Cardiac muscle cell (in vitro differentiated cells and primary cell): Measurements from ENCODE around the gene AXIN1. TPM values are rescaled to one million over a fixed set of nuclear protein-coding genes. Genes with fewer than 3 reads are reported as not detected.
A peak's percentile ranks its signal among the peaks of the same experiment; 100 is the strongest.
"Not testable (repeated sequence)": the region's sequence is repeated elsewhere in the genome, so short reads cannot be mapped to it uniquely, and the experiment has no call there.

ENCODE experiments used
- DNase-seq, 2 donors: peaks; one replicate each; pipeline versions ENCODE4 v3.0.0 to v3.0.0-alpha.2; 2010 to 2017; ENCODE audit warnings: low read depth in 1 of 2, low spot score in 1 of 2
- H3K27ac ChIP-seq: fragments of 200-600 bp; sonication (generic); 2 replicates; pipeline ENCODE4 v1.5.1; 2016
- H3K27me3 ChIP-seq: fragments of 200-600 bp; sonication (generic); 2 replicates; pipeline ENCODE4 v1.6.0; 2016; ENCODE audit warnings: control low read depth
- H3K36me3 ChIP-seq: fragments of 200-600 bp; sonication (generic); 2 replicates; pipeline ENCODE4 v1.5.1; 2016; ENCODE audit warnings: control low read depth
- H3K4me1 ChIP-seq: fragments of 200-600 bp; sonication (generic); 2 replicates; pipeline ENCODE4 v1.8.1; 2017; ENCODE audit warnings: low read depth, mild to moderate bottlenecking, mixed run types
- H3K4me3 ChIP-seq: fragments of 200-600 bp; sonication (generic); 2 replicates; pipeline ENCODE4 v1.5.1; 2016; ENCODE audit warnings: mild to moderate bottlenecking
- H3K9me3 ChIP-seq: fragments of 200-600 bp; sonication (generic); 2 replicates; pipeline ENCODE4 v1.5.1; 2017; ENCODE audit warnings: low read depth, mild to moderate bottlenecking, control low read depth
- polyA plus RNA-seq: library from polyadenylated mRNA; unstranded; fragments of >200 nt; fragmentation: Nextera tagmentation; extraction: Ambion mirVana; gene quantifications from 2 replicates; pipeline ENCODE4 v1.2.1, GENCODE V29; 2016
- total RNA-seq: library from RNA; depleted of rRNA; stranded (reverse); fragments of >200 nt; gene quantifications from 2 replicates; pipeline ENCODE4 v1.2.3, GENCODE V29; 2016
- TF ChIP-seq, protein P1 (sequence below): IDR thresholded peaks from 2 replicates; pipeline ENCODE4 v1.5.1; 2012; ENCODE audit warnings: low read depth, mild to moderate bottlenecking, low read length

AXIN1 gene
- total and polyA plus RNA-seq, 2 experiments from 2014 or later, result 16.5 to 49.7 TPM

DNA sequence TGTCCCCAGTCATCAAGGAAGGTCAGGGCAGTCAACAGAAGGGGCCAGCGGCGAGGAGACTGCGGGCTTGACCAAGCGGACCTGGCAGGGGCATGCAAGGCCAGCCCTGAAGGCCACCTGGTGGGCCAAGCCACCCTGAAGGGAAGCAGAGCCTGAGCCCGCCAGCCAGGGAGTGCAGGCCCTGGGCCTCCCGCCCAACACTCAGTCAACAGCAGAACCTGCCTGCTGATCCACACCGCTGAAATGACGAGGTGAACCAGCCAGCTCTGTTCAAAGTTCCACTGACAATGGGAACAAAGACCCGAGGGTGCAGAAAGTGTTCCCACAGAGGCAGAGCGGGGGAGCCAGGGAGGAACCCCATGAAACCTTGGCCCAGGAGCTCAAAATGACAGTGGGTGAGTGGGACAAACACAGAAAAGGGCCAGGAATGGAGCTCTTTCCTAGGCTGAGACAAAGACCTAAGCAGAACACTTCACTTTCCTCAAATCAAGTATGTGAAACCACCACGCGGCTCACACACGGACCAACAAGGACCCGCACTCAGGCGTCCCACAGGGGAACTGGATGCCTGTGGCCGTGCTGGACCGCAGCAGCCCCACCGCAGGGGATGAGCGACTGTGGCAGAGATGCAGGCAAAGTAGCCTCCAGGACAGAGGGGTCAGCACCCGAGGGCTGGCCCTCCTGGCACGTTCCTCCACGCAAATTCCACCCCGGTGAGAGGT lies 12.0 kb downstream of the AXIN1 start:
- H3K4me3 ChIP-seq, result no peak overlapping the region
- TF ChIP-seq, protein P1, sequence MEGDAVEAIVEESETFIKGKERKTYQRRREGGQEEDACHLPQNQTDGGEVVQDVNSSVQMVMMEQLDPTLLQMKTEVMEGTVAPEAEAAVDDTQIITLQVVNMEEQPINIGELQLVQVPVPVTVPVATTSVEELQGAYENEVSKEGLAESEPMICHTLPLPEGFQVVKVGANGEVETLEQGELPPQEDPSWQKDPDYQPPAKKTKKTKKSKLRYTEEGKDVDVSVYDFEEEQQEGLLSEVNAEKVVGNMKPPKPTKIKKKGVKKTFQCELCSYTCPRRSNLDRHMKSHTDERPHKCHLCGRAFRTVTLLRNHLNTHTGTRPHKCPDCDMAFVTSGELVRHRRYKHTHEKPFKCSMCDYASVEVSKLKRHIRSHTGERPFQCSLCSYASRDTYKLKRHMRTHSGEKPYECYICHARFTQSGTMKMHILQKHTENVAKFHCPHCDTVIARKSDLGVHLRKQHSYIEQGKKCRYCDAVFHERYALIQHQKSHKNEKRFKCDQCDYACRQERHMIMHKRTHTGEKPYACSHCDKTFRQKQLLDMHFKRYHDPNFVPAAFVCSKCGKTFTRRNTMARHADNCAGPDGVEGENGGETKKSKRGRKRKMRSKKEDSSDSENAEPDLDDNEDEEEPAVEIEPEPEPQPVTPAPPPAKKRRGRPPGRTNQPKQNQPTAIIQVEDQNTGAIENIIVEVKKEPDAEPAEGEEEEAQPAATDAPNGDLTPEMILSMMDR, result no peak
- no peaks in the 10 kb centered on the region for H3K36me3 ChIP-seq
- H3K4me1 ChIP-seq, result no peaks in the 10 kb centered on the region
- no peak for DNase-seq
- H3K9me3 ChIP-seq, result no peaks in the 10 kb centered on the region
- no peak overlapping the region for H3K27ac ChIP-seq
- no peaks in the 10 kb centered on the region for H3K27me3 ChIP-seq

DNA sequence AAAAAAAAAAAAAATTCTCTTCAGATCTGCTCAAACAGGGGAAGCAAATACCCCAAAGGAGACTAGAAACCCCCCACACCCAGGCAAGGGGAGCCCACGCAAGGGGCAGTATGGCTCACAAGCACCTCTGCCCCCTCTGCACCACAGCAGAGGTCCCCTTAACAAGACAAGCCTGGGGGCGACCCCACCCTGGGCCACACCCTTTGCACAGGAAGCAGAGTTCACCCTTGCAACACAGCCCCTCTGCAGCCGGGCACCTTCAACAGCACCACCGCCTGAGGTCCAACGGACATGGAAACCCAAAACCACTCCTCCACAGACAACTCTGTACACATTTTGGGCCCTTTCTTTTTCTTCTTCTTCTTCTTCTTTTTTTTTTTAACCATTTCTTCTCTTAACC lies 12.8 kb downstream of the AXIN1 start:
- DNase-seq, result no peak
- H3K9me3 ChIP-seq, result no peaks in the 10 kb centered on the region
- no peak overlapping the region for H3K27ac ChIP-seq
- no peaks in the 10 kb centered on the region for H3K27me3 ChIP-seq
- no peaks in the 10 kb centered on the region for H3K36me3 ChIP-seq
- TF ChIP-seq, protein P1, result no peak
- H3K4me1 ChIP-seq, result no peaks in the 10 kb centered on the region
- no peak overlapping the region for H3K4me3 ChIP-seq

DNA sequence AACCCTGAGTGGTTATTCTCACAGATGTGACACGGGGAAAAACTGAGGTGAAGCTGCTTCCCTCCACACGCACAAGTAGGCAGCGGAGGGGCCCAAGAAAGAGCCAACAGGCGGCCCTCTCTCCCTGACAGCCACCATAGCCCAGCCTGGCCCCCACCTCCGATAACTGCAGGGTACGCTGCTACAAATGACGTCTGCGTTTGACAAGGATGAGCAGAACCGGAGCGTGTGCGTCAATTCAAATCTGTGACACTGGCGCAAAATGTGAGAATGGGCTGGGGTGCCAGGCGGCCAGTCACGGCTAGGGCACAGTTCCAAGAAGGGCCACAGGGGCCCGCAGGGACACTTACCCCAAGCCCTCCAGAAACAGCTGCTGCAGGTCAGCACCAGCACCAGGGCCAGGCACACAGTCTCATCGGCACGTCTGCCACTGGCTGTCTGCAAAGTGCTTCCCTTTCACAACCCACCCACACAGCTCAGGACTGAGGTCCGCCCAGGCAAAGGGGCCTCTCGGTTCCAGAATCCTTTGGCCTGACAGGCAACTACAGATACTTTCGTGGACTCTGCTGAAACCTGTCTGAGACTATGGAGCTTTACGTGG lies 14.4 kb downstream of the AXIN1 start:
- H3K4me3 ChIP-seq, result no peak overlapping the region
- no peak for DNase-seq
- no peak overlapping the region for H3K27ac ChIP-seq
- H3K36me3 ChIP-seq, result no peaks in the 10 kb centered on the region
- no peaks in the 10 kb centered on the region for H3K27me3 ChIP-seq
- no peaks in the 10 kb centered on the region for H3K4me1 ChIP-seq
- no peaks in the 10 kb centered on the region for H3K9me3 ChIP-seq
- TF ChIP-seq, protein P1, result no peak

DNA sequence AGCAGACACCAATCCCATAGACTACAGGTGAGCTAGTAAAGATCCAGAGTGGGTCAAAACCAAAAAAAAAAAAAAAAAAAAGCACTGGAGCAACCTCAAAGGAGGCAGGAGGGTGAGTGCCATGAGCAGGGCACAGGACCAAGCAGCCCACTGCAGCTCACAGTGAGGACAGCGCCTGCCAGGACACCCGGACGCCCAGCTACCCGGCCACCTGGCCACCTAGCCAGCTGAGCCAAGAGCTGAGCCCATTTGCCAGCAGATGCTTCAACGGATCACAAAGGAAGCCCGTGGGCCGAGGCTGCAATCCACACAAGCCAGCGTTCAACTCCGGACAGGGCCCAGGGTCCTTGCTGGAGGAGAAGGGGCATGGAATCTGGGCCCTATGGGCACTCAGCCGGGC lies 15.1 kb downstream of the AXIN1 start:
- no peak overlapping the region for H3K4me3 ChIP-seq
- DNase-seq, result no peak
- H3K27ac ChIP-seq, result no peak overlapping the region
- H3K27me3 ChIP-seq, result no peaks in the 10 kb centered on the region
- no peaks in the 10 kb centered on the region for H3K4me1 ChIP-seq
- no peaks in the 10 kb centered on the region for H3K9me3 ChIP-seq
- TF ChIP-seq, protein P1, result no peak
- no peaks in the 10 kb centered on the region for H3K36me3 ChIP-seq

DNA sequence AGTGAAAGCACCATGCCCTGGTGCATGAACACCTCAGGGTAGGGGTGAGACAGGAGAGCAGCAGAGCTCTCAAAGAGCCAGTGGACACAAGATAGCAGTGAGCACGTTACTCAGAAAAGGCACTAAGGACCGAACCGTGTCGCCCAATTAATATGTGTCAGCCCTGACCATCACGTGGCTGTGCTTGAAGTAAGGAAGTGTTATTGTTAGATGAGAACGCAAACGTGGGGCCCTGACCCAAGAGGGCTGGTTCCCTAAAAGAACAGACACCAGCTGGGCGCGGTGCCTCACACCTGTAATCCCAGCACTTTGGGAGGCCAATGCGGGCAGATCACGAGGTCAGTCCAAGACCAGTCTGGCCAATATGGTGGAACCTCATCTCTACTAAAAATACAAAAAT lies 16.3 kb downstream of the AXIN1 start:
- Histone ChIP-seq H3K9me3 (no peaks in the 10 kb centered on the region), H3K4me3 (no peak overlapping the region), H3K4me1 (peaks cover 1% of the 10 kb centered on the region), H3K27ac (no peak overlapping the region), H3K36me3 (no peaks in the 10 kb centered on the region), H3K27me3 (no peaks in the 10 kb centered on the region)
- TF ChIP-seq, protein P1, result no peak
- DNase-seq, result no peak

DNA sequence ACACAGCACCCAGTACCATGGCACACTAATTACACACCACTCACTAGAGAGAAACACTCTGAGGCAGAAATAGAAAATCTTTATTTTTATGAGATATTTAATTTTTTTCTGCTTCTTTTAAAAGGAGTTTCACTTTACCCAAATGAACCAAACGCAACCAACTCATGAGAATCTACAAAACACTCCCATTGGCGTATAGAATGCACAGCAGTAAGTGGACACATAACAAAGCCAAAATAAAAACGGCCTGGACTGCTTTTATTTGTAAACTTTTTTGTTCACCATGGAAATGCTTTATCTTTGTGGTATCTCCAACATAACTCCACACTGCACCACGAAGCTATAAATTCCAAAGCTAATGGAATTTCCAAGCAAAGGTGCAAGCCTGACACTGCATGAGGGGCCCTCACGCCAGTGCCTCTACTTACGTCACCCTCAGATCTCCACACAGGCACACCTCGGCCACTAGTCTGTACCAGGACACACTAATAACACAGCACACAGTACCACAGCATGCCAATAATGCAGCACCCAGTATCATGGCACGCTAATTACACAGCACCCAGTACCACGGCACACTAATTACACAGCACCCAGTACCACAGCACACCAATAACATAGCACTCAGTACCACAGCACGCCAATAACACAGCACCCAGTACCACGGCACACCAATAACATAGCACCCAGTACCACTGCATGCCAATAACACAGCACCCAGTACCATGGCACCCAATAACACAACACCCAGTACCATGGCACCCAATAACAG lies 17.5 kb downstream of the AXIN1 start:
- peak in 1 of 2 donors; percentile 39 for DNase-seq
- not testable (repeated sequence) for H3K4me1 ChIP-seq, H3K27ac ChIP-seq, H3K4me3 ChIP-seq, H3K9me3 ChIP-seq, H3K36me3 ChIP-seq, H3K27me3 ChIP-seq

DNA sequence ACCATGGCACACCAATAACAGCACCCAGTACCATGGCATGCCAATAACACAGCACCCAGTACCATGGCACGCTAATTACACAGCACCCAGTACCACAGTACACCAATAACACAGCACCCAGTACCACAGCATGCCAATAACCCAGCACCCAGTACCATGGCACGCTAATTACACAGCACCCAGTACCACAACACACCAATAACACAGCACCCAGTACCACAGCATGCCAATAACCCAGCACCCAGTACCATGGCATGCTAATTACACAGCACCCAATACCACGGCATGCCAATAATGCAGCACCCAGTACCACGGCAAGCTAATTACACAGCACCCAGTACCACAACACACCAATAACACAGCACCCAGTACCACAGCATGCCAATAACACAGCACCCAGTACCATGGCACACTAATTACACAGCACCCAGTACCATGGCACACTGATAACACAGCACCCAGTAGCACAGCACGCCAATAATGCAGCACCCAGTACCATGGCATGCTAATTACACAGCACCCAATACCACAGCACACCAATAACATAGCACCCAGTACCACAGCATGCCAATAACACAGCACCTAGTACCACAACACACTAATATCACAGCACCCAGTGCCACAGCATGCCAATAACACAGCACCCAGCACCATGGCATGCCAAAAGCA lies 18.2 kb downstream of the AXIN1 start:
- not testable (repeated sequence) for DNase-seq, H3K36me3 ChIP-seq, H3K9me3 ChIP-seq, H3K27me3 ChIP-seq, H3K27ac ChIP-seq, H3K4me1 ChIP-seq, H3K4me3 ChIP-seq
